GM04503 (cell line): Measurements from ENCODE around the gene MMP1.

ENCODE experiments used
- DNase-seq: peaks from one replicate; pipeline ENCODE4 v3.0.0-alpha.2; 2012; ENCODE audit warnings: low read depth

MMP1 gene

DNA sequence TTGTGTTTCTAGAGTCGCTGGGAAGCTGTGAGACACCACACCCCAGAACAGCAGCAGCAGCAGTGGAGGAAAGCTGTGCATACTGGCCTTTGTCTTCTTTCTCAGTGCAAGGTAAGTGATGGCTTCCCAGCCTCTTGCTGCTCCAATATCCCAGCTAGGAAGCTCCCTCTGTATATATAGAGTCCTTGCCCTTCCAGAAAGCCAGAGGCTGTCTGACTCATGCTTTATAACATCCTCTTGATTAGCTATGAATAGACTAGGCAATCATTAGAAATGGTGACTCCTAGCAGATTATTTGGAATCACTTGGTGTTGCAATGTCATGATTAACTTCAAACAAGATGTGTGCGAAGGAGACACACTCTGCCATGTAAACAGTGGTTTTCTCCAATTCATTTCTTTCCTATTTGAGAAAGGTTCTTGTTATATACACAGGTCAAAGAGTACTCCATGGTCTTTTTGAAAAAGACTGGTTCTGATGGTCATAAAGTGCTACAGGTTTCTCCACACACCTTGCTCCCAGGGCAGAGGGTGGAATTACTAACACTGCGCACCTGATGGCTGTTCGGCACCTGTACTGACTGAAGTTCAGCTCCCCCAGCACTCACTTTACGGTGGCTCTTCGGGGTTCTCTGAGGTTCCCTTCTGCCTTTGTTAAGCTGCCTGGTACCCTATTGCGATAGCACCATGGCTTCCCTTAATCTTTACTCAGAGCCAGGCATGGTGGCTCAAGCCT lies at the start of gene MMP1:
Gene MMP1, minus strand, starts transcription at position 149 of the 735 bp plus-strand sequence. Its CDS starts 68 bp downstream, at position 81.
- peak; percentile 67 for DNase-seq

DNA sequence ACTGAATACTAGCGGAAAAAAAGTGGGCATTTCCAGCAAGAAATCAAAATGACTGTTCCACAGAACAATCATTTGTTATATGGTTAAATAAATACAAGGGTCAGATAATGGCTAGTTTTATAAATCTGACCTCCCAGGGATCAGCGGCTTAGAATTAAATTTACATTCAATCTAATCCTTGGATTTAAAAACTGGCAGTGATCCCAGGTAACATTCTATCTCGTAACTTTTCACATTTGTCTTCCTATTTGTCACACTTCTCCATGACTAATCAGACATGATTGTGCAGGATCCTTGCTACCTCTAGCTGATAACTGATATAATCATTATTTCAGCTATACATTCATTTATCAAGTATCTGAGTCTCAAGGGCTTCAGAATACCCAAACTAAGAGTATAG lies 48.3 kb upstream of the MMP1 start:
- no peak for DNase-seq

DNA sequence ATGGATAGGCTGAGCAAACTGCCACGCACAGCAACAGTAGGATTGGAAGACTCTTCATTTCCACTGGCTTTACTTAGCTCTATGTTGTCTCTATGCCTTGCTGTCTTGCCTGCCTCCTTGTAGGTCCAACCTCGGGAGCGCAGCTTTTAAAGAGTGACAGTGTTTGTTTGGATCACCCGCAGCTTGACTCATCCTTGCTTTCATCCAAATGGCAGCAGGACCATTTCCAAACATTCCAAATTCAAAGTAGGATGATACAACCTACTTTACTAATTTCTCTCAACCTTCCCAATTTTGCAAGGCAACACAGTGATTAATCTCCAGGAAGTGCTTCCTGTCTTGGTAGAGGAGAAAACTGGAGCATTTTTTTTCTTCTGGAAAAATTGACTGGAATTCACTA lies 45.5 kb upstream of the MMP1 start, which contains the start of gene MMP3:
Gene MMP3, minus strand, starts transcription at position 121 of the 400 bp plus-strand sequence. Its CDS starts 63 bp downstream, at position 58.
- peak; percentile 45 for DNase-seq

DNA sequence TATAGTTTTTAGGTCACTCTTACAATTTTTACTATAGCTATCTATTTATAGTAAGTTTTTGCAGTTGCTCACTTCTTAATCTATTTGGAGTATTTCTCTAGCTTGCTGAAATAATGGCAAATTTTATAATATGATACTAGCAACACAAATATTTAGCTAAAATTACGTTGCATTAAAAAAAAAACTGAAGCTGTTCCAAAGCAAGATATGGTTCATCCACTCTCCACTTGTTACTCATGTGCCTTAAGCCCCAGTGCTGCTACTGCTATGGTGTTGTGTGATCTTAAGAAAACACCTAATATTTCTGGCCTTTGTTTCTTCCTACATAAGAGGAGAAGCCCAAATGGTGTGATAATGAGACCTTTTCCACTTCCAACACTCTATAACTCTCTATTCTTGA lies 45.0 kb upstream of the MMP1 start:
- no peak for DNase-seq

DNA sequence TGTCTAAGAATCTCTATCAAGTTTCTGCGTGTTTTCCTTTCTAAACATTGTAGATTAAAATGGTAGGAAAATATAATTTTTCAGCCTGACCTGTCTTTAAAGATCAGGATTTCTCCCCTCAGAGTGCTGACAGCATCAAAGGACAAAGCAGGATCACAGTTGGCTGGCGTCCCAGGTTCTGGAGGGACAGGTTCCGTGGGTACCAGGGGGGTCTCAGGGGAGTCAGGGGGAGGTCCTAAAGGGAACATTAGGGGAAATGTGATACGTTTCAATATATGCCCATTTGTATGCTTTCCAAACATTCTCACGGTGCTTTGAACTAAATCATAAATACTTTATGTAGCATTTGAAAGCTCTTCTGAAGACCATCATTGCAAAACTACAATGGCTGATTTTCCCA lies 42.1 kb upstream of the MMP1 start:
- no peak for DNase-seq

DNA sequence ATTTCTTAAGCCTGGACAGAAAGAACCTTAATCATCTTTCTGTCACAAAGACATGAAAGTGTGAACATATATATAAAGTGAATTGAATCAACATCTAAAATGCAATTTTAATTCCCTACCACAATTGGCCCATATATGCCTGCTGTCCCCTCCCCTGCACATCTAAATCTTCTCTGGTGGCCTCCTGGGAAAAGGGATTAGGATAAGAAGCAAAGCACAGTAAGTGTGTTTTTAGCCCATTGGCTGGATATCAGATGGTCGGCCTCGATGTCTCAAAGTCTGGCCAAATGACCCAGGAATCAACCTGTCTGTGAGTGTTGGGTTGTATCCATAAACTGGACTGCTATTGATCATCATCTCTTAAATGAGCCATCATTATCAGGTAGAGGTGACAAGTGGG lies 39.7 kb upstream of the MMP1 start:
- DNase-seq = no peak

DNA sequence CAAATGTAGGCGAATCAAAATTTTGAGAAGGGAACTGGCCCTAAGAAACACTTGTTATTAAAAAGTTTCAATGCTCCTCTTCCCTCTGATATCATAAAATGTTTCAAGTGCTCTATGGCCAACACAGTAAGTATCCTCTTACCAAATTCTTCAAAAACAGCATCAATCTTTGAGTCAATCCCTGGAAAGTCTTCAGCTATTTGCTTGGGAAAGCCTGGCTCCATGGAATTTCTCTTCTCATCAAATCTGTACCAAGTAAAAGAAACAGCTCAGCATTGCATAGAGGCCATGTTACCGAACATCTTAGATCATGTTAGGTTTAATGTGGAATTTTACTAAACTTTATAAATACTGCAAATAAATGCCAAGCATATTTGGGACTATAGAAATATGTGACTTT lies 39.2 kb upstream of the MMP1 start:
- no peak for DNase-seq

DNA sequence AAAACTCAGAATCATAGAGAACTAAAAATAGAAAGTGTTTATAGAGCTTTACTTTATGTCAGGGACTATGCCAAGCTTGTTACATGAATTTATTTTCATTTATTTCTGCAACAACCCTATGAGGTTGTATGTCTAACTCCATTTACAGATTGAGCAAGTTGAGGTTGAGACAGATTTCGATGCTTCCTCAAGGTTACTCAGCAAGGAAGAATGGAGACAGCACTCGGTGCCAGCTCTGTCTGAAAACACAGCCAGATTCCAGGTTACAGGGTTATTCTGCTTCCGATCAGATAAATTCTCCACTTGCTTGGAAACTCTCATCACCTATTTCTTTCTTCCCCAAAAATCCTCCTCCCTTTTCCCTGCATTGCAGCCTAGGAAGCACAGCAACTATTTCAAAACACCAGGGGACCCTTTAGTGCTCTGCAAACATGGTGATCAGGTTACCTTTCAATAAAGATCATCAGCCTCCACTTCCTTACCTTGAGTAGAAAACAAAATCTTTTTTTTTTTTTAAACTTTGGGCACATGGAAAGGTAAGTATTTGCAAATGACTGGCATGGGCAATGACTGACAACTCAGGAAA lies 38.4 kb upstream of the MMP1 start:
- DNase-seq = peak; percentile 64

DNA sequence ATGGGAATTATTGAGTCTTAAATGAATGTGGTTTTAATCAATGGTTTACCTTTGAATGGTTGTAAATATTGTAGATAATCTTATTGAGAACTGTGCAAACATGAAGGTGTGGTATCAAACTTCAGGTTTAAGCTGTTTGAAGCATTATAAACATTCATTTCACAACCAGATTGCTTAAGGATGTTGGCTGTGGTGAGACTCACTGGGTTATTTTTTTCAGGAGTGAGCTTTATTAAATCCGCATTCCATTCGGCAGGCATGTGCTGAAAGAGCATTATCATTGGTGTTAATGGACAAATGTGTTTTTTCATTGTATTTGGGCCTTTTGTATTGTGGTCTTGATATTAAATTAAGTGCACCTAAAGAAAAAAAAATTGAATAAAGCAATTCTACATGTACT lies 35.8 kb upstream of the MMP1 start:
- no peak for DNase-seq

DNA sequence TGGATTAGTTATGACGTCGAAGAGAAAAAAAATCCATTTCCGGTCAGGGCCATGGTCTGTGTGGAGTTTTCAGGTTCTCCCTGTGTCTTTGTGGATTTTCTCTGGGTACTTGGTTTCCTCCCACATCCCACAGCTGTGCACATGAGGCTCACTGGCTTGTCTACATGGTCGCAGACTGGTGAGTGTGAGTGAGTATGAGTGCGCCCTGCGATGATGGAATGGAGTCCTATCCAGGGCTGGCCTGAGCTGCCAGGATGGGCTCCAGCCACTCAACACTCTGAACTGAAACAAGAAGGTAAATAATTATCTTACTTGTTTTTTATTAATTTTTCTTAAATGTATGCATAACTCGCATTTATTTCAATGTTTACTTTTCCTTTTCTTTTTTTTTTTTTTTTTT lies 34.7 kb upstream of the MMP1 start:
- DNase-seq = no peak

DNA sequence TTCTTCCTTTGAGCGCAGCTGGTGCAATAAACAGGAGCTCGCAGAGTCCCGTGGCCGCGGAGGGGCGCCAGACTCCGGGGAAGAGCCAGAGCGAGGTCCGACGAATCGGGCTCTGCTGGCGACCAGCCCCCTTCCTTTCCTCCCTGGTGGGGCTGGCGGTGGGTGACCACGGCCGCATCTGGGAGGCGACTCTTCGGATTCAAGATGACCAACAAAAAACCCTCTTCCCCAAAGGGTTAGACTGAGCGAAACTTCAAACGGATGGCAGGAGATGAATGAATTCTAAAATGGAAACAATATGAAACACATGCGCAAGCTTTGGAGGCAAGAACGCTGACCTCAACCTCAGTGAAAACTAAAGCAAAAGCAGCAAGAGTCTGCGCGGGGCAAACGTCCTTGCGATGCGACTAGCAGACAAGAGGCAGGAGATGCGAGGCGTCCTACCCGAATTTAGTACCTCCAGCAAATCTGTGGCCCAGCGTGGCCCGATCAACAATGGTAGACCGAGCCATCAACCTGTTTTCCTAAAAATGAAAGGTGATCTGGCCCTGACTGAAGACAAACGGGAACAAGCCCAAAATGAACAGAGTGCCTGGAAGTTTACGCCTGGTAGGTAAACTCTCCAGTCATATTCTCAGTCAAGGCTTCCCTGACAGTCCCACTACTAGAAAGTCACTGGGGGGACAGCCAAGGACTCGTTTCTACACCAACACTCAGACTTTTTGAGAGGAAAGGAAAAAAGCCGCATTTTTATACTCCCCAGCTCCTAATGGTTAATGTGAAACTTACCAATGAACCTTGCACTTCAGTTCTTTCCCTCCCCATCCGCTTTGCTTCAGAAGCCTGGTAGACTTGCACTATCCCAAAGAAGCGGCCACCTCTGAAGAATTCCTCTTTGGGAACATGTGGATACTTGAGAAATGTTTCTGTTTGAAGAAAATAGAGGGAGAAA lies 33.8 kb upstream of the MMP1 start:
- DNase-seq = no peak

DNA sequence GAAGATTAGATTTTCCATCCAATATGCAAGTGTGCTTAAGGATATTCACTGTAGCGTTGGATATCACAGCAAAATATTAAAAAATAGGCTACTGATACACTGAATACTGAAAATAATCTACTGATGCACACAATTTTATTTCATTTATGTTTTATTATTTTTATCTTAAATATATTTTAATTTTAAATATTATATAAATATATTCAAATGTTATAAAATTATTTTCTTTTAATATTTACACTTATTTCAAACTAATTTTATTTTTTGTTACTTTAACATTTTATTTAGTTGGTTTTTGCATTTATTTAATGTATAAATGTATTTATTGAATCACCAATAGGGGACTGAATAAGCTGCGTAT lies 33.1 kb upstream of the MMP1 start:
- no peak for DNase-seq

DNA sequence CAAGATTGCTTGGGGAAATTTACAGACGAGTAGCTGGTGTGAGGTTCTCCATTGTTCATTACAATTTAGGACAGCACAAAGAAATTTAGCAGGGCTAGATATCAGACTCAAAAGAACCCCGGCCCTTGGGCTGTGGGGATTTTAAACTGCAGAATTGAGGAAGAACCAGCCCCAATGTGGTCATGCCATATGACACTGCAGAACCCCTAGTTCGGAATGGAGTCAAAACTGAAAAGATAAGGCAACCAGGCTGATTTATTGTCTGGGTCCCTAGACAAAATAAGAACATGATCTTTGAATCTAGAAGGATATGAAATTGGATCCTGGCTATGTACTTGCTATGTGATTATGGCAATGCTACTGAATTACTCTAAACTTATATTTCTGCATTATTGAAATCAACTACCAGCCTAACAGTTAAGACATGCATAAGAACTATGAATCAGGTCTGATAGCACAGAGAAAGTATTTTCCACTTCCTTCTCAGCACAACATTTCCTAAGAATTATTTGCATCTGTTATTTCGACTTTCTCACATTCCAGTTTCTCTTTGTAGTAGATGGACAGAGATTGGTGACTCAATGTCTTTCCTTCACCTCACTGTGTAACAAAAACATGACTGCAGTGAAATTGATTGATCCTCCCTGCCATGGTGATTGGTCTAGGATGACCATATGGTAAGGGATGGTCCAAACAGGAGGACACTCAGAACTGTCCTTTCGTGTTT lies 32.2 kb upstream of the MMP1 start:
- DNase-seq = no peak

DNA sequence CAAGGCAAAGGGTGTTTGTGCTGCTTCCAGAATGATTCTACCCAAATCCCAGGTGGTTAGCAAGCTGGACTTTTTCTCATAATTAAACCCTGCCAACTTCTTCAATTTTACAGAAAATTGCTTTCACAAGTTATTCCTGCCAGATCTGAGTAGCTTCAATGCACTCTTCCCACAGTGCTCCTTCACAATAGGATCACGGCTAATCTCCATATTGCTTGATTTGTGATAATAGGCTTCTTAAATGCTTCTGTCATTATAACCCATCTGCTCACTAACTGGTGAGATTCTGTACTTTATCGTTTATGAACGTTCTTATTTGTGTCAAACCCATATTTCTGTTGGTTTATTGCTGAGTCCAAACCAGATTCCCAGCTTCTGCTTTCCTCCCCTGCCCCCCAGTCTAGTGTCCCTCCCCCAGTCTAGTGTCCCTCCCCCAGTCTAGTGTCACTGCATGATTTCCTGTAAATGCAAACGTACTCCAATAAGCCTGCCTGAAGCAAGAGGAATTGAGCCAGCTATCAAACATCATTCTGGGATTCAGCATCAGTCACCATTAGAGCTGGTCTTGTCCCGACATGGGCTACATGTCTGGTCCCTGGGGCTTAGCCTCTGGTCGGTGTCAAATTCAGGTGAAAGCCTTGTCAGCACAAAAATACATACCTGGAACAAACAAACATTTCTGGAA lies 31.5 kb upstream of the MMP1 start:
- DNase-seq = no peak

DNA sequence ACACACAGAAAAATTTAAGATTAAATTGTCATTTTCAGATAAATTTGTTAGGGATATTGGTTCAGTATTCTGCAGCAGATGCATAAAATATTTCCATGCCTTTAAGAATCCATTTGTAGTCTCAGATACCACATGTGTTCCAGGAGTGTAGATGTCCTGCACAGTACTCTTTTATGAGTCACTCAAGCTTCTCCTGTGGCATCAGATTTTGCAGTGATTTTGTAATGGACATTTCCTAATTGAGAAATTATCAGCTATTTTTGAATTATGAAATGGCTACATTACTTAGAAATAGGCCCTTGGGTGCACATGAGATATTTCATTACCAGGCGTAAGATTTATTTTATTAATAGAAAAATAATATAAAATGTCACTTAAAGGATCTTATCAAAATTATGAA lies 26.6 kb upstream of the MMP1 start:
- DNase-seq = no peak

DNA sequence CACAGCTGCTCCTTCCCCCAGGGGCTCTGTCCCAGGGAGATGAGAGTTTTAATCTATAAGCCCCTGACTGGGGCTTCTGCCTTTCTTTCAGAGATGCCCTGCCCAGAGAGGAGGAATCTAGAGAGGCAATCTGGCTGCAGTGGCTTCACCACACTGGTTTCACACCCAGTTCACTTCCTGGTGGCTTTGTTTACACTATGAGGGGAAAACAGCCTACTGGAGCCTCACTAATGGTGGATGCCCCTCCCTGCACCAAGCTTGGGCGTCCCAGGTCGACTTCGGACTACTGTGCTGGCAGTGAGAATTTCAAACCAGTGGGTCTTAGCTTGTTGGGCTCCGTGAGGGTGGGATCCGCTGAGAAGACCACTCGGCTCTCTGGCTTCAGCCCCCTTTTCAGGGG lies 21.5 kb upstream of the MMP1 start:
- no peak for DNase-seq

DNA sequence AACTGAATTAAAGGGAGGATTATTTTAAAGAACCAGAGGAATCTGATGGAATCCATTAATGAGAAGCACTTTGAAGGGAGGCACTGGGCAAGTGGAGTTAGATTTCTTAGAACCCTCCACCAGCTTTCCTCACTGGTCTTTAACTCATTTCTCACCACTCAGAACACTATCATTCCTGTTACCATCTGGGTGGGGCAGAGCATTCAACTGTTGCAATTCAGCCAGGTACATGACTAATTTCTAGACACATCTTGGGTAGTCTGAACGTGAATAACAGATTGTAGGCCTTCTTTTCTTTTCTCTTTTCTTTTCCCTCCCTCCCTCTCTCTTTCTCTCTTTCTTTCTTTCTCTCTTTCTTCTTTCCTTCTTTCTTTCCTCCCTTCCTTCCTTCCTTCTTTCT lies 15.5 kb upstream of the MMP1 start:
- DNase-seq = no peak

DNA sequence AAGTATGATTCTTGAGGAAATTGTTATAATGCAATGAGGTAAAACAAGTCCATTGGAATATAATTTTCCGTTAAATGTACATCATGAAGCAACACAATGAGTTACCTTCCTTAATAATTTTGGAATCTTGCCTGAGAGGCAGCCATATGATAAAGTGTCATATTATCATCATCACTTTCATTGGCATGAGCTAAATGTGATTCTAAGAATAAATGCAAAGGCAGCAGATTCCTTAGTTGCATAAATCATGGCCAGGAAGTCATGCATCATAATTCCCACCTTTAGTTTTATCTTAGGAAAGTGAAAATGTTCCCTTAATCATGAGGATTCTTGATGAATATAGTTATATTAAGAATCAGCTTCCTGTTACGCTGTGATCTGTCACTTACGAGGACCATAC lies 14.2 kb upstream of the MMP1 start:
- DNase-seq = no peak

DNA sequence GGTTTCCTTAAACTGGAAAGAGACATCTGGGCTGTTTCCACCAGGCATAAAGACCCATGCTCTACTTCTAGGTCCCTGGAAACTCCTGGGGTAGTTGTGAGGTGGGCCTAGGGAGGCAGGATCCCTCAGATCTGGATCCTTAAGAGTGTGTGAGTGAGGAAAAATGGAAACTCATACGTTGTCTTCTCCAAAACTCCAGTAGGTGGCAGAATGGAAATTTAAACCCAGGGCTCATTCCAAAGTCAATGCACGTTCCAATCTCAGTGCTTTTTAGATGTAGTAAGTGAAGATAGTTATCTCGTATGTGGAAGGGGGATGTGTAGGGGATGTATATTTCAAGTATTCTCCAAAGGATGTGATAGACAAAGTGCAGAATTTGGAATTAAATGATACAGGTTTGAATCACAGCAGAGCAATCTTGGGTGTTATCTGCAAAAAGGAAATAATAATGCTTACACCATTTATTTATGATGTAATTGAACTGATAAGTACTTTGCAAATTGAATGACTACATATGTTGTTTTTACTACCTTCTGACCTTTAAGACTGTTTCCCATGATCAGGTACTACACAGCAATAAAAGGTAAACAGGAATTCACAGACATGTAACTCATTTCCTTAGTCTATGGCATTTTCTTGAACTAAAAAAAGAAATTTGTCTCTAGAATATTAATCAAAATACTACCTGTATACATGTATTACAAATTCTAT lies 13.1 kb upstream of the MMP1 start:
- no peak for DNase-seq

DNA sequence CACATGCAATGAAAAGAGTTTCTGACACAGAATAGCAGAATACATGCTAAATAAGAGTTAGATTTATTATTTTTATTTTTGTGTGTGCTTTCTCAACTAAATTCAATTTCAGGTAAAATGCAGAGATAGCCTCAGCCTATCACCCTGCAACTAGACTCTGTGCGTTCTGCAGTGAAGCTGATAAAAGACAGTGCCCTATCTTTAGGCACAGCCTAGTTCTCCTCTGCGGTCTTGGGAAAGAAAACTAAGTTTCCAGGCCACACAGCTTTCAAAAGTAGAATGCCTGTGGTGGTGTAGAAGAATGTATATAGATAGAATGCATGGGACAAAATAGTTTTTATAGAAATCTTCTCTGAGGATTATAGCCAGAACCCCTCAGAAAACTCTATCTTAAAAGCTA lies 12.0 kb upstream of the MMP1 start:
- DNase-seq = no peak

DNA sequence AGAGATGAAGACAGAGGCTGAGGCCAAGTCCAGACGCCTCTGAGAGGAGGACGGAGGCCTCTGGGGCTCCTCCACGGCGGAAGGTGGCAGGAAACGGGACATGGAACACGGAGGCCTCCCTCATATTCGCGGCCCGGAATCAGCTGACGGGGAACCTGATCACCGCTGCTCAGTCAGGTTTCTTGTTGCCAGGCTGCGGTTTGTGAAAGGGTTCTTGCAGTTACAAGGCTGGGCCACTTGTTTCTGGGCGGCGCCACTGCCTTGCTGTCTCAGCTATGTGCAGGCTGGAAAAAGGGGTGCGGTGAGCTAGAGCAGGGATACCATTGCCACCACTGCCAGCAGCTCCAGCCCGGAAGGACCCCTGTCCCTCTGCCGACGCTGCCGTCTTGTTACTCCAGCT lies 10.0 kb upstream of the MMP1 start:
- no peak for DNase-seq
